Ramos (cell line): ENCODE measurements around the gene THRA.

Experiments used
- in situ Hi-C: fragments of 300-500 bp; cut with MboI; formaldehyde crosslinking; loops from one replicate; pipeline ENCODE4 v1.14.3; 2022; ENCODE audit warnings: low sequenced_read_pairs; ENCODE audit not compliant: unreplicated experiment

THRA gene

DNA sequence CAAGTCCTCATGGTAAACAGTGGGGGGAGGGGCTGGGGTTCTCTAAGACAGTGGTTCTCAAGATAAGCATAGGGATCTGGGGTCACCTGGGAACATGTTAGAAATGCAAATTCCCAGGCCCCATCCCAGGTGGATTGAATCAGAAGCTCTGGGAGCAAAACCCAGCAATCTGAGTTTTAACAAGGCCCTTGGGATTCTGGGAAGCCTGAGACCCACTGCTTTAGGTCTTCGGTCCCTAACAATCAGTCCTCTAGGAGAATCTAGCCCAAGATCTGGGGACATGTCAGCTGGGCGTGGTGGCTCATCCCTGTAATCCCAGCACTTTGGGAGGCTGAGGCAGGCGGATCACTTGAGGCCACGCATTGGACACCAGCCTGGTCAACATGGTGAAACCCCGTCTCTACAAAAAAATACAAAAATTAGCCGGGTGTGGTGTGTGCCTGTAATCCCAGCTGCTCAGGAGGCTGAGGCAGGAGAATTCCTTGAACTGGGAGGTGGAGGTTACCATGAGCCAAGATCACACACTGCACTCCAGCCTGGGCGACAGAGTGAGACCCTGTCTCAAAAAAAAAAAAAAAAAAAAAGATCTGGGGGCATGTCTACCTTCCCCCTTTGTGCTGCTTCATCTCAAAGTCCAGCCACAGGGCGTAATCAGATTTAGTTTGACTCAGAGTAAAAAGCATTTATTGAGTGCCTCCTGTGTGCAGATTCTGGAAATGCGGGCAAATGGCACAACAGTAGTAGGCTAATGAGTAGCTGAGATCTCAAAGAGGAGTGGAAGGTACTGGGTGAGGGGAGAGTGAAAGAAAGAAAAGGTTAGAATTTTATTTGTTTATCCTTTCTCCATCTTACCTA lies 46.4 kb downstream of the THRA start:
- in situ Hi-C loops, result no loop called here

GRCh38 chr17:40110026-40110845 lies 47.5 kb downstream of the THRA start:
- in situ Hi-C loops, result no loop called here

DNA sequence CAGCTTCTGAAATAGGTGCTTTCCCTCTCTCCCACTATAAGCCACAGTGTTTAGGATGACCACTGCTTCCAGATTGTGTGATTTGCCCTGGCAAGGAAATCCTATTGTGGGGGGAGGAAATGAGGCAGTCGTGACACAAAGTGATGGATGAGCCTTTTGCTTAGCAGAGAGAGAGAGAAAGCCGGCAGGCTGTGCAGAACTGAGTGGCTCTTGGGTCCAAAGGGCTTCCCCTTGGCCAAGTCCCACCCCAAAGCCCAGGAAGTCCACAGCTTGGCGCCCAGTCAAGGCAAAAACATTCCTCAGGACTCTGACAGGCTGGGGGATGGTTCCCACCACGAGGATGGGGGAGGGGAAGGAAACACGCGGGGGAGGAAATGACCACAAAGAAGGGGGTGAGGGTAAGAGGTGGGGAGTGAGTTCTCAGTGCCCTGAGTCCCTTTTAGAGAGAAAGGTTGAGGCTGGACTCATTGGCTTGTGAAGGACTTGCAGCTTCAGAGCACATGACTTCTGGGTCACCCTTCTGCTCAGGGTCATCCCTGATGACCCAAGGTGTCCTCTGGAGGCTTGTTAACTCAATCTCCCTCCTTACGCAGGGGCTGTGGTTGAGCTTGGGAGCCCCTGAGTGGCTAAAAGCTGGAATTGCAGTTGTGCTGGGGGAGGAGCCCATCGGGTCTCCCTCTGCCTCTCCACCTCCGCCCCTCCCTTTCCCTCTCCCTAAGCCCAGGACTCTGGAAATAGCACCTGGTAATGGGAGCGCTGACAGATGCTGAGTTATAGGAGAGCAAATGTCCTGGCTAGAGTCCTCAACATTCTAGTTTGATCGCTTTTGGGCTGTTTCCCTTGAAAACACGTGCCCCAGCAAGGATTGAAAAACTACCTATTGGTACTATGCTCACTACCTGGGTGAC lies 48.7 kb downstream of the THRA start:
- in situ Hi-C loops, result no loop called here

DNA sequence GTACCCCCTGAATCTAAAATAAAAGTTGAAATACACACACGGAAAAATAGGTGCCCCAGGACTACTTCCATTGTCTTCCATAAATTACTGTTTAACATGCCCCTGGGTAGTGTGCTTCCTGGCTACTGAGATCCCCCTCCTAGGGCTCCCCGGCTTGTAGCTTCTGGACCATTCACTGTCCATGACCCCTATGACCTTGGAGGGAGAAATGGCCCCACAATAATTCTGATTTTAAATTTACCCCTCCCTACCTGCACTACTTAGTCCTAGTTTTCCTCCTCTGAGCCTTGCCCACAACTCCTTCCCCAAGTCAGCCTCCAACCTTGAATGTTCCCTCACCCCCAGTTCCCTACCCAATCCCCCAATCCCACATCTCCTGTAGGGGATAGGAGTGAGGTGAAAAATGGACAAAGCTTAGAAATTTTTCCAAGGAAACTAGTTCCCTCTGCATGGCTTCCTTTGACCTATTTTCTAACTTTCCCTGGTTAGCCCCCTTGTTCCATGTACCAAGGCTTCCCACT lies 49.5 kb downstream of the THRA start:
- in situ Hi-C loops, result no loop called here

GRCh38 chr17:40112718-40113109 lies 49.9 kb downstream of the THRA start:
- in situ Hi-C loops, result no loop called here

DNA sequence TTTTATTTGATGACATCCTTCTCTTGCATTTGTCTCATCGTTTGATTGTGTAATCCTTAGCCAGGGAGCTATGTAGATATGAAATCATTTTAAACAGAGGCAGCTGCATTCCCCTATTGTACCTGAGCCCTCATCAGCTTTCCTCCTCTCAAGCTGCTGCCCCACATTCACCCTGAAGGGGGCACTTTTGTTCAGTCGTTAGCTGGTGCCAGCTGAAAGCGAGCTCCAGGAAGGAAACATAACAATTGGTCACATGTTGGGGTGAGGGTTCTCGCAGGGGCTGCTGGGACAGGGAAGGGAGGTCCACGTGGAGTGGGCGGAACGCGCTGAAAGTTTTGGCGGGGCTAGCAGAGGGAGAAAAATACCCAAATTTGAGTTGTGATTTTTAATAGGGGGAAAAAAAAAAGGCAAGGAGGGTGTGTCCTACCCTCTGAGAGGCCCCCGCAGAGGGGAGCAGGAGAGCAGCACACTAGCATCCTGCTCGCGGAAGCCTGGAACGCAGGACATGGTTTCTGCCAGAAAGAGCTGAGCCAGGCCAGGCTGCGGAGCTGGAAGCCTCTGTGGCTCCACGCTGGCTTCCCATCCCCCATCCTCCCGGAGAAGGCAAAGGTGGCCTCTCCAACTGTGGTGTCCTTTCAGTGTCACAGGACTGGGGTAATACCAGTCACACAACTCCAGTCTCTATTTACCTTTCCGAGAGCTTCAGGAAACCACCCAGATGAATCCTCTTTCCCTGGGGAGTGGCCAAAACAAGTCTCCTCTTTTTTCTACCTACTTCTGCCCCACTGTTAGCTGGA lies 50.5 kb downstream of the THRA start:
- in situ Hi-C loops, result no loop called here

- in situ Hi-C loops, result no loop called here
These were observed 51.1 kb downstream of the THRA start for GRCh38 chr17:40113907-40114245.

GRCh38 chr17:40115101-40115436 lies 52.3 kb downstream of the THRA start:
- in situ Hi-C loops, result loop anchor here (5.0 kb wide), 1 partner anchor 52 kb away; no protein-coding TSS in a partner anchor

DNA sequence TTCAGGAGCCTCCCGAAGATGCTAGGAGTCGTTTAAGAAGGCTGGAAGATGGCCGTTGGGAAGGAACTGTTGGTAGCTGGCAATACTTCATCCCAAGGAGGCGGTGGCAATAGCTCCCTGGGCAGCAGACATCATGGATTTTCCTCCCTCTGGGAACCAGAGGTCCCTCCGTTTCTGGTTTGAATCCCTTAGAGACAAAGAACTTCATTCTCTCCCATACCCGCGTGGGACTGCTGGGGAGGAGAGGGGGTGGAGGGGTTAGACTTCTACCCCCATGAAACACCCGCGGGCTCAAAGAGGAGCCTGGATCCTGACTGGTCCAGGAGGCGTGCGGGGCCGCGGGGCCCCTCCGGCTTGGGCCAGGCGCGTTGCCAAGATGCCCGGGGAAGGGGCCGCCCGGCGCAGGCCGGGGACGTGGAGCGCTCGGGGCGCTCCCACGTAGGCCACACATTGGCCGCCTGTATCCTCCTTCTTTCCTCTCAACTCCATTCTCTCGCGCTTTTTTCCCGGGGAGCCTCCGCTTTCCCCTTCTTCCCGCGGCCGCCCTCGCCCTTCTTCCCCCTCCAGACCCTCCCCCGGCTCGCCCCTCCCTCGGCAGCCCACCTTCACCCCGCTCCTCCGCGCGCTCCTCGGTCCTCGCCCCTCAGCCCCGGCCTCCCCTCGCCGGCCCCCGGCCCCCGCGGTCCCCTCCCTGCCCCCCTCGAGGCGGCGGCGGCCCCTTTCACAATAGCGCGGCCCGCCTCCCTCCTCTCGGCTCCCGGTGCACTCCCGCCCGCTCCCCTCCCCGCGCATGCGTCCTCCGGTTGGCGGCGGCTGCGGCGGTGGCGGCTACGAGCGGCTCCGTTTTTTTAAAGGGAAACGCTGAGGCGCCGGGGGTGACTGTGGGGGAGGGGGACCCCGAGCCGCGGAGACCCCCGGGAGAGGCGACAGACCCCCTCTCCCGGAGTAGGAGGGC lies 58.7 kb downstream of the THRA start, which contains the start of gene MSL1:
MSL1 (plus strand) TSS at position 791 of the 955 bp plus-strand sequence. CDS start 642 bp downstream, outside the sequence.
- in situ Hi-C loops, result no loop called here

DNA sequence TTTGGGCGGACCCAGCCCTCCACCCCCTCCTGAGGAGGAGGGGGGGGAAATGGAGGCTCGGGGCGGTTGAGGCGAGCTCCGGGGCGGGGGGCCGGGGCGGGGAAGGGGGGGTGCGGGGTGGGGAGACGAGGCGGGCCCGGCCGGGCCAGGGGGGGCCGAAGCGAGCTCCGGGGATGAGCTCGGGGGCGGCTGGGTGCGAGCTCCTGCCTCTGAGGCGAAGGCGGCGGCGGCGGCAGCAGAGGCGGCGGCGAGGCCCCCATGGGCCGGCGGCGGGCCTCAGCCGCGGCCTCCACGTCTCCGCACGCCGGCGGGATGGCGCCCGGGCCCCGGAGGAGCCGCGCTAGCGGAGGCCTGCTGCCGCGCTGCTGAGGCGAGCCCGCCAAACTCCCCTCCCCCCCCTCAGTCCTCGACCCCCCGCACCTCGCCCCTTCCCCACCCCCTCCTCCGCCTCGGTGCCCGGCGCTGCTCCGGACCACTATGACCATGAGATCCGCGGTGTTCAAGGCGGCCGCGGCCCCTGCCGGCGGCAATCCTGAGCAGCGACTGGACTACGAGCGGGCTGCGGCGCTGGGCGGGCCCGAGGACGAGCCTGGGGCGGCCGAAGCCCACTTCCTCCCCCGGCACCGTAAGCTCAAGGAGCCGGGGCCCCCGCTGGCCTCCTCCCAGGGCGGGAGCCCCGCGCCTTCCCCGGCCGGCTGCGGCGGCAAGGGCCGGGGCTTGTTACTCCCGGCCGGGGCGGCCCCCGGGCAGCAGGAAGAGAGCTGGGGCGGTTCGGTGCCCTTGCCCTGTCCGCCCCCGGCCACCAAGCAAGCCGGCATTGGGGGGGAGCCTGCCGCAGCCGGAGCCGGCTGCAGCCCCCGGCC lies 59.6 kb downstream of the THRA start:
- in situ Hi-C loops, result no loop called here

GRCh38 chr17:40122999-40123810 lies 60.4 kb downstream of the THRA start:
- in situ Hi-C loops, result no loop called here

GRCh38 chr17:40123811-40124114 lies 61.0 kb downstream of the THRA start:
- in situ Hi-C loops, result no loop called here

GRCh38 chr17:40124279-40125141 lies 61.7 kb downstream of the THRA start:
- in situ Hi-C loops, result no loop called here

DNA sequence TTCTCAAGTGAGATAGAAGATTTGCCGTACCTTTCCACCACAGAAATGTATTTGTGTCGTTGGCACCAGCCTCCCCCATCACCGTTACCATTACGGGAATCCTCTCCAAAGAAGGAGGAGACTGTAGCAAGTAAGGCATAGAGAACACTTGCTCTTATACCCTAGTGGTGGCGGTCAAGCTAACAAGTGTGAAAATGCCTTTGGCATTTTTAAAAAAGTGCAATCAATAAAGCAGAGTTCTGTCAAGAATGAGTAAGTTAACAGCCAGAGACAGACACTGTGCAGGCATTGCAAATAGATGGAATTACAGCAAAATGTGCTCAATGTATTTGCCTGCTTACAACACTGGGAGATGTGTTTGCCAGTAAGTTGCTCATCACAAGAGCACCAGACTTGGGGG lies 66.7 kb downstream of the THRA start:
- in situ Hi-C loops, result no loop called here

- in situ Hi-C loops, result no loop called here
These were observed 67.7 kb downstream of the THRA start for GRCh38 chr17:40130352-40131042.
